ENCODE measurements around the gene DPYD. TPM values are rescaled to one million over a fixed set of nuclear protein-coding genes. Genes with fewer than 3 reads are reported as not detected.
A peak's percentile ranks its signal among the peaks of the same experiment; 100 is the strongest.

DPYD gene
- total RNA-seq, 2 donors from 2014 or later: 11.1 to 11.5 TPM

- no peak for ATAC-seq (replicated peaks)
- peaks cover 12% of the 10 kb centered on the region for H3K36me3 Mint-ChIP-seq (ENCODE audit: low read depth)
- H3K4me1 Mint-ChIP-seq: peaks cover 11% of the 10 kb centered on the region
- no peak overlapping the region for H3K4me3 Mint-ChIP-seq
- H3K27me3 Mint-ChIP-seq: no peaks in the 10 kb centered on the region
- H3K27ac Mint-ChIP-seq: no peak overlapping the region
- peaks cover 3% of the 10 kb centered on the region for H3K9me3 Mint-ChIP-seq
These were observed 117.8 kb downstream of the DPYD start for GRCh38 chr1:97803026-97803425.

DNA sequence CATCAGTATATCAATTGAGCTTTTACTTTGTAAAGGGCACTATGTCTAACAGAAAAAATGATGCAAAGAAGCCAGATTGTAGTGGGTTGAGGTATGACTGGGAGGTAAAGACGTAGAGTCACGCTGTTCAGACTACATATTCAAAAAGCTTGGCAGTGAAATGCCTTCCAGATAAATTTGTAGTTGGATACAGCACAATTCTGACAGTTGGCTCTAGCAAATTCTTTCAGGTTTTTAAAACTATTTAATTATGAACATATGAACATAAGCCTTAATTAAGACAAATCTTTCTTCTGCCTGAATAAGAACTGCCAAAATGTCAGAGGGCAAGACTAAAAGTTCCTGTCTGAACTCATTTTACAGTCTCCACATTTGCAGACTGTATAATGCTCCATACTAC, 118.8 kb downstream of the DPYD start:
- Mint-ChIP-seq H3K36me3 (ENCODE audit: low read depth) (peaks cover 12% of the 10 kb centered on the region), H3K4me1 (peaks cover 11% of the 10 kb centered on the region), H3K9me3 (peaks cover 3% of the 10 kb centered on the region), H3K27ac (no peak overlapping the region), H3K27me3 (no peaks in the 10 kb centered on the region), H3K4me3 (no peak overlapping the region)
- no peak for ATAC-seq (replicated peaks)

GRCh38 chr1:97797403-97798183, 123.2 kb downstream of the DPYD start:
- Mint-ChIP-seq H3K27me3 (no peaks in the 10 kb centered on the region), H3K36me3 (ENCODE audit: low read depth) (peaks cover 6% of the 10 kb centered on the region), H3K9me3 (peaks cover 3% of the 10 kb centered on the region), H3K27ac (no peak overlapping the region), H3K4me1 (peaks cover 10% of the 10 kb centered on the region), H3K4me3 (no peak overlapping the region)
- no peak for ATAC-seq (replicated peaks)

- peaks cover 6% of the 10 kb centered on the region for H3K36me3 Mint-ChIP-seq (ENCODE audit: low read depth)
- H3K27ac Mint-ChIP-seq: no peak overlapping the region
- H3K27me3 Mint-ChIP-seq: no peaks in the 10 kb centered on the region
- ATAC-seq (replicated peaks): no peak
- no peak overlapping the region for H3K4me3 Mint-ChIP-seq
- peaks cover 3% of the 10 kb centered on the region for H3K9me3 Mint-ChIP-seq
- peaks cover 13% of the 10 kb centered on the region for H3K4me1 Mint-ChIP-seq
These were observed 124.1 kb downstream of the DPYD start for GRCh38 chr1:97796711-97797110.

DNA sequence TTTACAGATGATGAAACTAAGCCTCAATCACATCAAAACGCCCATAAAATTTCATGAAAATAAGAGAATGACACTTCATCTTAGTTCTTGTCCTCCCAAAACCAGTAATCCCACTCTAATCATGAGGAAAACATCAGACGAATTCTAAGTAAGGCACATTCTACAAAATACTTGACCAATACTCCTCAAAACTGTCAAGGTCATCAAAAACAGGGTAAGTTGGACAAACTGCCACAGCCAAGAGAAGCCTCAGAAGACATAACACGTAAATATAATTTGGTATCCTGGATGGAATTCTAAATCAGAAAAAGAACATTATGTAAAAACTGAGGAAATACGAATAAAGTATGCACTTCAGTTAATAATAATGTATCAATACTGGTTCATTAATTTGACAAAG, 128.2 kb downstream of the DPYD start:
- Mint-ChIP-seq H3K27me3 (no peaks in the 10 kb centered on the region), H3K4me1 (peaks cover 16% of the 10 kb centered on the region), H3K4me3 (no peak overlapping the region), H3K27ac (no peak overlapping the region), H3K36me3 (ENCODE audit: low read depth) (no peaks in the 10 kb centered on the region), H3K9me3 (no peaks in the 10 kb centered on the region)
- ATAC-seq (replicated peaks): no peak

DNA sequence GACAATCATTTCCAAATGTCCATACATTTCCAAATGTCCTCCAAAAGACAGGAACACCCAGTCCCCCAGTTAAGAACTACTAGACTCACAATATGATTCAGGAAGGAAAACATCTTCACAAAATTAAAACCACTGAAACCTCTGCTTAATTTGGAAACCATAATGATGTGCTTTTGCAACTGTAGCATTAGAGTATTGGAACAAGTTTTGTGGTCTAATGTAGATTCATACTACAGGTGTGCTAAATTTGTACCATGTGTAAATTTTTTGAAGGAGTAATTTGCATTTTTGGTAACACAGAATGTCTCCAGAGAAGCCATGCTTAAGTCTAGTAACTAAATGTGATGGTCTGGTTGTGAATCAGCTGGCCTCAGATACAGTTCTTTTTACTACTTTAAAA, 129.6 kb downstream of the DPYD start:
- no peaks in the 10 kb centered on the region for H3K36me3 Mint-ChIP-seq (ENCODE audit: low read depth)
- H3K9me3 Mint-ChIP-seq: no peaks in the 10 kb centered on the region
- peak; percentile 92 for ATAC-seq (replicated peaks)
- peak overlapping the region; percentile 28 for H3K4me3 Mint-ChIP-seq
- no peaks in the 10 kb centered on the region for H3K27me3 Mint-ChIP-seq
- H3K27ac Mint-ChIP-seq: peak overlapping the region; percentile 11
- peaks cover 16% of the 10 kb centered on the region for H3K4me1 Mint-ChIP-seq

- Mint-ChIP-seq H3K4me1 (peaks cover 13% of the 10 kb centered on the region), H3K4me3 (no peak overlapping the region), H3K27ac (no peak overlapping the region), H3K9me3 (no peaks in the 10 kb centered on the region), H3K27me3 (no peaks in the 10 kb centered on the region), H3K36me3 (ENCODE audit: low read depth) (no peaks in the 10 kb centered on the region)
- no peak for ATAC-seq (replicated peaks)
These were observed 133.6 kb downstream of the DPYD start for GRCh38 chr1:97787231-97787630.

DNA sequence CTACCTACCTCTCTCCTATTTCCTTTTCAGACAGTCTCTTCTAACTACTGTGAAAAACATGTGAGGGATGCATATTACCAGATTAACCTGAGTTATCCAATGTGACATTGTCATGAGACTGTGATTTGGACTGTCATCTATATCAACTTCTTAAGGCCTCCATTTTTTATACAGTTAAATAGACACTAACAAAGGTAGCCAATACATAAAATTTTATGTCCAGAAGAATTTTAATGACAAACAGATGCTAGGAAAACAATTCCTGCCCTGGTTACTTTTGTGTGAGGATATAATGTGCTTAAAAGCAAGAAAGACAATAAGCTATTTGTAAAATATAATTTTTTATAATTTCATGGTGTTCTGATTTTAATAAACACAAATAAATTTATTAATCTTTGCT, 136.2 kb downstream of the DPYD start:
- no peak overlapping the region for H3K4me3 Mint-ChIP-seq
- H3K4me1 Mint-ChIP-seq: peaks cover 8% of the 10 kb centered on the region

GRCh38 chr1:97783751-97784150, 137.1 kb downstream of the DPYD start:
- peaks cover 8% of the 10 kb centered on the region for H3K4me1 Mint-ChIP-seq
- ATAC-seq (replicated peaks): no peak
- no peak overlapping the region for H3K27ac Mint-ChIP-seq

More for the DNA sequence above, 136.2 kb downstream of the DPYD start:
- H3K9me3 Mint-ChIP-seq: no peaks in the 10 kb centered on the region
- no peak for ATAC-seq (replicated peaks)
- no peaks in the 10 kb centered on the region for H3K27me3 Mint-ChIP-seq
- no peak overlapping the region for H3K27ac Mint-ChIP-seq
- no peaks in the 10 kb centered on the region for H3K36me3 Mint-ChIP-seq (ENCODE audit: low read depth)

DNA sequence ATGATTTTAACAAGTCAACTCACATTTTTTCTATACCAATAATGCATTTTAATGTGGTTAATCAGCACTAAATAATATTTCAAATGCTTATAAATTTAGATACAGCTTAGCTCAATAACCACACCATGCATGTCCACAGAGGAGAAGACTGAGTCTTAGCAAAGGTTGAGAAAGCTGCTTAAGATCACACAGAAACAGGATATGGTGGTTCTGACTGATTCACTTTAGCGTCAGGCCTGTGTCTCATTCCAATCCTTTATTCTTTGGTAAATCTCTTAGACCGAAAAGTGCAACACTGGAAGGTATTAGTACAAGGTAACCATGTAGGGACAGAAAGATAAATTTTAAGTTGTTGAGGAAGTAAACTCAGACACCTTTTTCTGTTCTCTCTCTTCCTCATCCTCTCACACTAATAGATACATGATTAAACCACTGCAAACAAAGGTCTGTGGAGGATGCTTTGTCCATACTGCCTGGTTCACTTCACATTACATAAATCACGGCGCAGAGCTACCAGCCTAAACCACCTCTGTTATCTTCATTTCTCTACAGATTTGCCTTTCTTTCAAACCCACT, 139.0 kb downstream of the DPYD start:
- Mint-ChIP-seq H3K9me3 (no peaks in the 10 kb centered on the region), H3K4me1 (peaks cover 8% of the 10 kb centered on the region), H3K36me3 (ENCODE audit: low read depth) (no peaks in the 10 kb centered on the region), H3K27ac (peak overlapping the region; percentile 31), H3K27me3 (no peaks in the 10 kb centered on the region), H3K4me3 (no peak overlapping the region)
- ATAC-seq (replicated peaks): peak; percentile 86

More at GRCh38 chr1:97783751-97784150, 137.1 kb downstream of the DPYD start:
- Mint-ChIP-seq H3K4me3 (no peak overlapping the region), H3K9me3 (no peaks in the 10 kb centered on the region), H3K36me3 (ENCODE audit: low read depth) (no peaks in the 10 kb centered on the region), H3K27me3 (no peaks in the 10 kb centered on the region)

DNA sequence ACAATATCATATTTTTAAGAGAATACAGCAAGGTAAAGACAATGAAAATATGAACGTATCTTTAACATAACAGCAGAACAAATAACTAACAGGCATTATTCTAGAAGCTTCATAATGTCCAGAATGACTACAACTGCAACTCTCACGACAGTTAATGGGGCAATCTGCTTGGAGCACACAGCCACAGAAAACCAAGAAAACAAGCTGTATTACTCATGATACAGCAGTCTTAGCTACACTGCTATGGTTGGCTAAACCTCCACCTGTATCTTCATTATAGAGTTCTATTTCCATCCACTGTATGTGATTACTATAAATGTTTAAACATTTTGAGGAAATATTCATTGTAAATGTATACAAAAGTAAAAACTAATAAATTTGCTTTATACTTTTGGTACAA, 139.9 kb downstream of the DPYD start:
- H3K4me1 Mint-ChIP-seq: peaks cover 8% of the 10 kb centered on the region
- no peaks in the 10 kb centered on the region for H3K9me3 Mint-ChIP-seq
- H3K36me3 Mint-ChIP-seq (ENCODE audit: low read depth): peaks cover 6% of the 10 kb centered on the region
- no peak overlapping the region for H3K27ac Mint-ChIP-seq
- no peak for ATAC-seq (replicated peaks)
- no peak overlapping the region for H3K4me3 Mint-ChIP-seq
- no peaks in the 10 kb centered on the region for H3K27me3 Mint-ChIP-seq

DNA sequence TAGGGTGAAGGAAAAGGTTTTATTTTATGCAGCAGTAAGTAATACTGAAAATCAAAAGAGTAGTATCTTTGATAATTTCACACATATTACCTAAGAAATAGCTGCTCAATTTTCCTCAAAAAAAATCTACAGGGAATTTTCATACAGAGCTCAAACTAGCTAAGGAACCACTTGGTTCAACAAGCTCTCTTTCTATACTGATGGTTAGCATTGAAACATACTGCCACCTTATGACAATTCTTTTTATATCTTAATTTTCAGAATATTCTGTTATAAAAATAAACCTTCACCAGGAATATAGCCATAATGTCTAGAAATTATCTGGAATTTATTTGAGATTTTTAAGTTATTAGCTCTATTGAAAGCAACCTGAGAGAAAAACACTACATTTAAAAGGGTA, 142.1 kb downstream of the DPYD start:
- no peak for ATAC-seq (replicated peaks)
- Mint-ChIP-seq H3K27ac (no peak overlapping the region), H3K36me3 (ENCODE audit: low read depth) (peaks cover 7% of the 10 kb centered on the region), H3K4me1 (peaks cover 8% of the 10 kb centered on the region), H3K4me3 (no peak overlapping the region), H3K27me3 (no peaks in the 10 kb centered on the region), H3K9me3 (no peaks in the 10 kb centered on the region)

- ATAC-seq (replicated peaks): no peak
- no peak overlapping the region for H3K4me3 Mint-ChIP-seq
These were observed 150.5 kb downstream of the DPYD start for GRCh38 chr1:97770376-97770775.

GRCh38 chr1:97767381-97767780, 153.5 kb downstream of the DPYD start:
- Mint-ChIP-seq H3K4me3 (no peak overlapping the region), H3K27me3 (no peaks in the 10 kb centered on the region), H3K27ac (no peak overlapping the region), H3K36me3 (ENCODE audit: low read depth) (no peaks in the 10 kb centered on the region), H3K9me3 (no peaks in the 10 kb centered on the region), H3K4me1 (no peaks in the 10 kb centered on the region)
- no peak for ATAC-seq (replicated peaks)

More at GRCh38 chr1:97770376-97770775, 150.5 kb downstream of the DPYD start:
- Mint-ChIP-seq H3K27ac (no peak overlapping the region), H3K27me3 (no peaks in the 10 kb centered on the region), H3K4me1 (no peaks in the 10 kb centered on the region), H3K9me3 (no peaks in the 10 kb centered on the region), H3K36me3 (ENCODE audit: low read depth) (no peaks in the 10 kb centered on the region)

- Mint-ChIP-seq H3K27me3 (no peaks in the 10 kb centered on the region), H3K4me1 (no peaks in the 10 kb centered on the region), H3K27ac (no peak overlapping the region), H3K9me3 (peaks cover 4% of the 10 kb centered on the region), H3K36me3 (ENCODE audit: low read depth) (no peaks in the 10 kb centered on the region), H3K4me3 (no peak overlapping the region)
- ATAC-seq (replicated peaks): no peak
These were observed 155.8 kb downstream of the DPYD start for GRCh38 chr1:97764991-97765390.
